ENCODE measurements around the gene RANBP9. TPM values are rescaled to one million over a fixed set of nuclear protein-coding genes. Genes with fewer than 3 reads are reported as not detected.

The RANBP9 gene
- total and polyA plus RNA-seq, 9 of the 15 experiments (the other 6 are each of a cell fraction or from before 2014, with no cell fraction given) = 27.5 to 130 (median 61.5) TPM

- no peak for TF ChIP-seq THRA (IDR thresholded peaks at IDR 0.05)
- no peak for TF ChIP-seq SLC30A9 (CRISPR knock-in tag; IDR thresholded peaks at IDR 0.05)
- peak; percentile 86 for TF ChIP-seq POLR2AphosphoS5 (IDR thresholded peaks at IDR 0.05; ENCODE audit: control insufficient read depth, insufficient read depth, low read depth, low read length)
- TF ChIP-seq ZBTB9 (CRISPR knock-in tag; IDR thresholded peaks at IDR 0.05) = no peak
- TF ChIP-seq ARHGAP35 (IDR thresholded peaks at IDR 0.05; ENCODE audit: partially characterized antibody) = no peak
- TF ChIP-seq RBFOX2 (IDR thresholded peaks at IDR 0.05; ENCODE audit: low read depth, low read length) = peak; percentile 80
- TF ChIP-seq TFAP4 (CRISPR knock-in tag; IDR thresholded peaks at IDR 0.05; ENCODE audit: borderline replicate concordance) = no peak
- TF ChIP-seq TARDBP (IDR thresholded peaks at IDR 0.05) = no peak
- 0 out of 2 replicates have a peak, but pooled peaks have one; percentile 57 for TF ChIP-seq TGIF2 (CRISPR knock-in tag; IDR thresholded peaks at IDR 0.05)
- no peak for TF ChIP-seq CBX3 (IDR thresholded peaks at IDR 0.05; ENCODE audit: borderline replicate concordance in 1 of 2, low read length in 2 of 2)
- peak; percentile 73; the same call in 1 of the 2 replicates for TF ChIP-seq FOXO4 (CRISPR knock-in tag; IDR thresholded peaks at IDR 0.05)
- no peak for TF ChIP-seq TAL1 (IDR thresholded peaks at IDR 0.05)
- peak; percentile 82; the same call in 1 of the 2 replicates for TF ChIP-seq POLR2G (IDR thresholded peaks at IDR 0.05; ENCODE audit: low read depth, low read length)
- TF ChIP-seq FUS (optimal IDR thresholded peaks at IDR 0.05; ENCODE audit: low read depth, low read length) = no peak
- TF ChIP-seq PCBP1 (IDR thresholded peaks at IDR 0.05; ENCODE audit: low read depth, low read length, poor library complexity, severe bottlenecking) = no peak
- peak; percentile 19 for TF ChIP-seq TBP (optimal IDR thresholded peaks at IDR 0.05; ENCODE audit: low read depth, low read length)
- 0 out of 2 replicates have a peak, but pooled peaks have one; percentile 37 for TF ChIP-seq E2F3 (CRISPR knock-in tag; IDR thresholded peaks at IDR 0.05)
- peak; percentile 12; the same call in 1 of the 2 replicates for TF ChIP-seq CREM (IDR thresholded peaks at IDR 0.05; ENCODE audit: low read depth)
- no peak for TF ChIP-seq HMG20A (CRISPR knock-in tag; conservative IDR thresholded peaks at IDR 0.05)
- TF ChIP-seq ZNF140 (CRISPR knock-in tag; IDR thresholded peaks at IDR 0.05) = no peak
- TF ChIP-seq ILF3 (IDR thresholded peaks at IDR 0.05; ENCODE audit: borderline replicate concordance) = peak; percentile 76; the same call in 1 of the 2 replicates
- no peak for TF ChIP-seq THRB (CRISPR knock-in tag; conservative IDR thresholded peaks at IDR 0.05)
Observed at GRCh38 chr6:13711324-13711732, 307 bp downstream of the RANBP9 start (continued).

Data from K562 (cell line).